Epithelial cell of proximal tubule (primary cell): ENCODE measurements around the gene DNASE1L3. TPM values are rescaled to one million over a fixed set of nuclear protein-coding genes. Genes with fewer than 3 reads are reported as not detected.

Experiments used
- DNase-seq: peaks from one replicate; pipeline ENCODE4 v3.0.0-alpha.2; 2011; ENCODE audit warnings: low read depth
- H3K4me3 ChIP-seq: 2 replicates; pipeline ENCODE4 v1.5.1; 2011; ENCODE audit warnings: low read depth, mild to moderate bottlenecking, low read length
- CTCF ChIP-seq: conservative IDR thresholded peaks from 2 replicates; pipeline ENCODE4 v1.5.1; 2012; ENCODE audit warnings: low read depth, mild to moderate bottlenecking, low read length
- total RNA-seq: library from RNA; depleted of rRNA; stranded (reverse); fragments of >200 nt; gene quantifications from 2 replicates; pipeline ENCODE4 v1.2.3, GENCODE V29; 2015

The DNASE1L3 gene
- total RNA-seq, 1 donor from 2014 or later, result not detected

DNA sequence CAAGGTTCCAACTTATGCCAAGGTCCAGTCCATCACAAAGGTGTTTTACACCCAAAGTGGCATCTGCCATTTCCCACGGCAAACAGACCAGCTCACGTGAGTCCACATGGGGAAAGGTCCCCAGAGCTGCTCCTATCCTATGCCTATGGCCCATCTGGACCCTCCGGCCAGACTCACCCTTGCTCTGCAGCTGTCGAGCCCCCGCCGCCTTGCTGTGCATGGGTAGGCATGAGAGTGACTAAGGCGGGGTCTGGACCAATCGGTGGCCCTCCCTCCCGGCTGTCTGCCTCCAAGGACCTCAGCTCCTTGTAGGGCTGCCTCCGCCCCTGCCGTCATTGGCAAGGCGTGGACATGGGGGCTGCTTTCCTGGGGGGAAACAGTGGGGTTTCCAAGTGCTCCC lies 26.9 kb downstream of the DNASE1L3 start:
- no peak overlapping the region for H3K4me3 ChIP-seq
- no peak for DNase-seq
- TF ChIP-seq CTCF, result no peak

GRCh38 chr3:58183221-58183620 lies 27.6 kb downstream of the DNASE1L3 start:
- H3K4me3 ChIP-seq, result no peak overlapping the region
- no peak for DNase-seq
- no peak for TF ChIP-seq CTCF

- peak; percentile 48 for DNase-seq
- H3K4me3 ChIP-seq, result no peak overlapping the region
- no peak for TF ChIP-seq CTCF
Measured at GRCh38 chr3:58180940-58181587, 29.7 kb downstream of the DNASE1L3 start.

DNA sequence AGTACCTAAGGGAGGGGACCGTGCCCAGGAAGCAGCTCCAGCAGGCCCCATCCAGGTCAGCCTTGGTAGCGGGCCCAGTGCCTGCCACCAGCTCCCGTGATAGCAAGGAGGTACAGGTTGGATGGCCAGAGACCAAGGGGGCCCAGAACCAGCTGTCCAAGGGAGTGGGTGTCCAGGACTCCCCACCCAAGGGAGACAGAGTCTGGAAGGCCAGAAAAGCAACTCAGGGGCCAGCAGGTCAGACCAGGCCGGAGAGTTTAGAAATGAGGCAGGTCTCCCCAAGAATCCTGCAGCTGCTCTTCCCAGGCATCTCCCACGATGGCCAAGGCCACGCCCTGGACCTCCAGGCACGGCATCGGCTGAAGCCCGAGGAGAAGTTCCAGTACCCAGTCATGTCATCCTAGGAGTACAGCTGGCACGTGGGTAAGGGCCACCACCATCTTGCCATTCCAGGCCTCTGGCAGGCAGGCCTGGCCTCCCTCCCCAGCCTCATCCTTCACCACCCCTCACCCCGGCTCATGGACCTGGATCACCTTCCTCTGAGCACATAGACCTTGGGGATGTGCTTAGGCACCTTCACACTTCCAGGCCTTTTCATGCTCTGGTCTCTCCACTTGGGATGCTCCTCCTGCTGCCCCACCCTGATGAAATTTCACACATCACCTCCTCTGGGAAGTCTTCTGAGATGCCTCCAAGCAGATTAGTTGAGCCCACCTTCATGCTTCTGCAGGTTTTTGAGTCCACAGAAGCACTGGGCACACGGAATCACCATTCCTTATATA lies 30.5 kb downstream of the DNASE1L3 start:
- no peak for TF ChIP-seq CTCF
- DNase-seq, result no peak
- no peak overlapping the region for H3K4me3 ChIP-seq

- DNase-seq, result no peak
- no peak for TF ChIP-seq CTCF
Measured at GRCh38 chr3:58179235-58180098, 31.3 kb downstream of the DNASE1L3 start.

DNA sequence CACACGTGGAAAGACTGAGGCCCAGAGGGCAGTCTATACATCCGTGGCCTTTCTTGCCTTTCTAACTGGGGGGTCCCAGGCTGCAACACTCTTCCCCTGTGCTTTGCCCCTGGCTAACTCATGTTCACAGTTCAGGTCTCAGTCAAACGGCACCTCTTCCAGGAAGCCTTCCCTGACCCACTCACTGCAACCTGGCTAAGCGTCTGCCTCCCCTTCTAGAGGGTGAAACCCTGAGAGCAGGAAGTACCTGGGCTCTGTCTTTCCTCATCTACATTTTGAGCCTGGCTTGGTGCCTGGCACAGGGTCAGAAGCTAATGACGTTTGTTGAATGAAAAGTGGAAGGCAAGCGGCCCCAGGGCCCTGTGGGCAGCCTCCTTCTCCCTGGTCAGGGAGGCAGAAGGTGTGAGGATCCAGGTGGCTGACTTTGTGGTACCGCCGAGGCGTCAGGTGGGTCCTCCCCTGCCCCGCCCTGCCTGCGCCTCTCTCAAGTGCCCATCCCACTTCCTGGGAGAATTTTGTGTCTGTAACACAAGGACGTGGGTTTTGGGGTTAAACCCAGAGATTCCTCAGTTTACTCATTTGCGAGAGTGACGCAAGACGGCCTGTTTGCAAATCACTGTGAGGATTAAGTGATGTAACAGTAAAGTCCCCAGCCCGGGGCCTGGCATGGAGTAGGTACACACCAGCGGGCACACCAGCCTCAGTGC lies 32.1 kb downstream of the DNASE1L3 start:
- no peak for TF ChIP-seq CTCF
- H3K4me3 ChIP-seq, result peak overlapping the region; percentile 54
- no peak for DNase-seq

More at GRCh38 chr3:58179235-58180098, 31.3 kb downstream of the DNASE1L3 start:
- H3K4me3 ChIP-seq, result no peak overlapping the region
